Measurements from ENCODE around the gene OR4D1. TPM values are rescaled to one million over a fixed set of nuclear protein-coding genes. Genes with fewer than 3 reads are reported as not detected.

The OR4D1 gene
- total and polyA plus RNA-seq, 9 of the 15 experiments (the other 6 are each of a cell fraction or from before 2014, with no cell fraction given): not detected

DNA sequence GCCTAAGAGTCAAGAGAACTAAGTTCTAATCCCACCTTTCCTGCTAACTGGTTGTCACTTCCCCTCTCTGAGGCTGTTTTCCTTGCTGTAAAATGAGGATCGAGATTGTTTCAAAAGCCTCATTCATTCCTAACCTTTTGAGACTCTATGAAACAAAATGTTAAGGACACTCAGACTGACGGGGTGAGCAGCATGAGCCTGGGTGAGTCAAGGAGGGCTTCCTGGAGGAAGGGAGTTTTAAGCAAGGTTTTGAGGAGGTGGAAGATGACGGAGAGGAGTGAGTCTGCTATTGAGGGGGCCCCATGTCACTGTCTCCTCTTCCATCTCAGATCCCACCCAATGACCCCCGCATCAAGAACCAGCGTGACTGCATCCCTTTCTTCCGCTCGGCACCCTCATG lies 48.4 kb downstream of the OR4D1 start:
- no peaks in the 10 kb centered on the region for H3K79me2 ChIP-seq (ENCODE audit: control insufficient read depth, insufficient read depth, low read length)
- in situ Hi-C loops (cut with MboI) (no loop called here), intact Hi-C loops (cut with micrococcal nuclease) (no loop called here)
- no TSS peak for BruUV-seq (replicated peaks)
- no peaks in the 10 kb centered on the region for H3K36me3 ChIP-seq (ENCODE audit: control insufficient read depth, insufficient read depth, low read length)
- FAIRE-seq: no peak
- H2AFZ ChIP-seq (ENCODE audit: low read depth, low read length): no peak overlapping the region
- peaks cover 0 to 24% of the 10 kb centered on the region in 2 experiments; a peak in 2 of 5 replicates for H3K27me3 ChIP-seq (ENCODE audit: control insufficient read depth in 2 of 2, insufficient read depth in 2 of 2, low read length in 2 of 2)
- CTCF ChIA-PET (ENCODE audit: low intra/inter-chr PET ratio): no interaction called here
- no peaks in the 10 kb centered on the region; the same call in 1 of the 2 replicates for H4K20me1 ChIP-seq (replicated peaks; ENCODE audit: control insufficient read depth, insufficient read depth, low read length)
- POLR2A ChIA-PET: interaction anchor here (1.0 kb wide), 1 partner anchor 12 kb away, joined by 3 read pairs; no protein-coding TSS in a partner anchor
- H3K27ac ChIP-seq (ENCODE audit: extremely low read depth, low read depth, low read length): no peak overlapping the region
- H3K9me1 ChIP-seq (ENCODE audit: control insufficient read depth, insufficient read depth, low read length): no peaks in the 10 kb centered on the region
- H3K4me3 ChIP-seq: no peak overlapping the region
- no peak for ATAC-seq
- peak; percentile 89 for TF ChIP-seq ZFP36 (IDR thresholded peaks at IDR 0.05; ENCODE audit: low read depth, low read length, partially characterized antibody)
- no peak for TF ChIP-seq ZNF707 (CRISPR knock-in tag; conservative IDR thresholded peaks at IDR 0.05)
- peak; percentile 52 for TF ChIP-seq RBM25 (IDR thresholded peaks at IDR 0.05; ENCODE audit: low read depth, low read length, severe bottlenecking)
- 36% methylated on average over 5 of the region's 7 CpGs for WGBS (ENCODE audit: insufficient coverage, low coverage, missing lambda C conversion rate)
- H3K9ac ChIP-seq (ENCODE audit: insufficient read depth in 1 of 2, low read depth in 2 of 2, low read length in 2 of 2): no peak overlapping the region
- H3K4me1 ChIP-seq (replicated peaks in 1 of 2; ENCODE audit: control insufficient read depth in 2 of 2, insufficient read depth in 2 of 2, low read length in 2 of 2): peaks cover 13 to 29% of the 10 kb centered on the region in 2 experiments
- no peak for DNase-seq (ENCODE audit: extremely low read depth in 1 of 4, low spot score in 3 of 4)
- H3K4me2 ChIP-seq (ENCODE audit: insufficient read depth, low read length): no peak overlapping the region
- H3K9me3 ChIP-seq (replicated peaks; ENCODE audit: control insufficient read depth, insufficient read depth, low read depth, low read length): no peaks in the 10 kb centered on the region

DNA sequence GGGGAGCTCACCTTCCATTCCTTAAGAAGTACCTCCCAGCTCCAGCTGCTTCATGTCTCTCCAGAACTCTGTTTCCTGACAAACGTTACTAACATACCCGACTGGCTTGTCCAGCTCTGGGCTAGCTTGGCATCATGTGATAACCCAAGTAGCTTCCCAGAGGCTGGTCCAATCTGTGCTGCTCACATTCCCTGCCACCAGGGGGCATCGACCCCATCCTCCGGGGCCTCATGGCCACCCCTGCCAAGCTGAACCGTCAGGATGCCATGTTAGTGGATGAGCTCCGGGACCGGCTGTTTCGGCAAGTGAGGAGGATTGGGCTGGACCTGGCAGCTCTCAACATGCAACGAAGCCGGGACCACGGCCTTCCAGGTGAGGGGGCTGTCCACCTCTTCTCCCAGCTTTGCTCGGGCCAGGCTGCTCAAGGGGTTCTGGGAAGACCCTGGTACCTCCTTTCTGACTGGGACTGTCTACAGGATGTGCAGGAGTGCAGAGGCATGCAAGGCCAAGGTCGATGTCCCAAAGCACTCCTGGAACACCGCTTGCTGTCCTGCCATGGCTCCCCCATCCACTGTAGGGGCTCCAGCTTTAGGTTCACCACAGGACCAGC lies 51.9 kb downstream of the OR4D1 start:
- ChIA-PET POLR2A (interaction anchor here (0.6 to 2.2 kb wide), 10 partner anchors 9 to 317 kb away, joined by 3 to 6 read pairs (median 3); partner anchors contain the start of gene MKS1), CTCF (ENCODE audit: low intra/inter-chr PET ratio) (interaction anchor here (0.7 kb wide), 1 partner anchor 55 kb away, joined by 3 read pairs; no protein-coding TSS in a partner anchor)
- Histone ChIP-seq H3K36me3 (ENCODE audit: control insufficient read depth, insufficient read depth, low read length) (no peaks in the 10 kb centered on the region), H3K9me1 (ENCODE audit: control insufficient read depth, insufficient read depth, low read length) (no peaks in the 10 kb centered on the region), H3K27me3 (ENCODE audit: control insufficient read depth in 2 of 2, insufficient read depth in 2 of 2, low read length in 2 of 2) (peaks cover 0 to 20% of the 10 kb centered on the region in 2 experiments; a peak in 2 of 5 replicates), H3K4me1 (replicated peaks in 1 of 2; ENCODE audit: control insufficient read depth in 2 of 2, insufficient read depth in 2 of 2, low read length in 2 of 2) (peaks cover 12 to 17% of the 10 kb centered on the region in 2 experiments), H2AFZ (ENCODE audit: low read depth, low read length) (no peak overlapping the region), H3K9ac (ENCODE audit: insufficient read depth in 1 of 2, low read depth in 2 of 2, low read length in 2 of 2) (no peak overlapping the region), H4K20me1 (replicated peaks; ENCODE audit: control insufficient read depth, insufficient read depth, low read length) (no peaks in the 10 kb centered on the region), H3K4me2 (ENCODE audit: insufficient read depth, low read length) (no peak overlapping the region; the same call in 1 of the 2 replicates), H3K9me3 (replicated peaks; ENCODE audit: control insufficient read depth, insufficient read depth, low read depth, low read length) (no peaks in the 10 kb centered on the region), H3K27ac (ENCODE audit: extremely low read depth, low read depth, low read length) (no peak overlapping the region), H3K79me2 (ENCODE audit: control insufficient read depth, insufficient read depth, low read length) (no peaks in the 10 kb centered on the region), H3K4me3 (no peak overlapping the region)
- no TSS peak for BruUV-seq (replicated peaks)
- in situ Hi-C loops (cut with MboI): no loop called here
- intact Hi-C loops (cut with micrococcal nuclease): loop anchor here (1.0 kb wide), 1 partner anchor 247 kb away; no protein-coding TSS in a partner anchor
- WGBS (ENCODE audit: insufficient coverage, low coverage, missing lambda C conversion rate): 13% methylated on average over 14 of the region's 14 CpGs
- ATAC-seq (peak; percentile 84), DNase-seq (ENCODE audit: extremely low read depth in 1 of 4, low spot score in 3 of 4) (peak; percentile 55 to 63 (median 62)), FAIRE-seq (peak; percentile 83)
- 0 out of 2 replicates have a peak, but pooled peaks have one; percentile 11 for TF ChIP-seq RAD51 (IDR thresholded peaks at IDR 0.05; ENCODE audit: borderline replicate concordance, low read depth)
- TF ChIP-seq PYGO2 (tag; IDR thresholded peaks at IDR 0.05): no peak
- TF ChIP-seq, protein P1, sequence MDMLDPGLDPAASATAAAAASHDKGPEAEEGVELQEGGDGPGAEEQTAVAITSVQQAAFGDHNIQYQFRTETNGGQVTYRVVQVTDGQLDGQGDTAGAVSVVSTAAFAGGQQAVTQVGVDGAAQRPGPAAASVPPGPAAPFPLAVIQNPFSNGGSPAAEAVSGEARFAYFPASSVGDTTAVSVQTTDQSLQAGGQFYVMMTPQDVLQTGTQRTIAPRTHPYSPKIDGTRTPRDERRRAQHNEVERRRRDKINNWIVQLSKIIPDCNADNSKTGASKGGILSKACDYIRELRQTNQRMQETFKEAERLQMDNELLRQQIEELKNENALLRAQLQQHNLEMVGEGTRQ (CRISPR knock-in tag; IDR thresholded peaks at IDR 0.05): 0 out of 2 replicates have a peak, but pooled peaks have one; percentile 23
- TF ChIP-seq MYC (IDR thresholded peaks at IDR 0.05; ENCODE audit: low read depth, low read length): 0 out of 2 replicates have a peak, but pooled peaks have one; percentile 33
- TF ChIP-seq MYC (CRISPR knock-in tag; IDR thresholded peaks at IDR 0.05; ENCODE audit: borderline replicate concordance, low read depth): no peak
- TF ChIP-seq CBFB (CRISPR knock-in tag; IDR thresholded peaks at IDR 0.05): 0 out of 2 replicates have a peak, but pooled peaks have one; percentile 28
- no peak for TF ChIP-seq LEF1 (IDR thresholded peaks at IDR 0.05)
- TF ChIP-seq NRF1 (conservative IDR thresholded peaks at IDR 0.05 in 1 of 2, IDR thresholded peaks at IDR 0.05 in 1 of 2): no peak
- peak; percentile 71 for TF ChIP-seq SMC3 (conservative IDR thresholded peaks at IDR 0.05; ENCODE audit: insufficient read depth, low read depth, low read length)
- TF ChIP-seq ZBTB7A (IDR thresholded peaks at IDR 0.05; ENCODE audit: borderline replicate concordance, control insufficient read depth, low read depth, low read length): no peak
